Mesenchymal stem cell (in vitro differentiated cells and primary cell): ENCODE results near the gene NFATC4.

Experiments
- DNase-seq: peaks from one replicate; pipeline ENCODE4 v3.0.0-alpha.2; 2013
- H2AFZ ChIP-seq: one replicate; pipeline ENCODE4 v1.6.1; 2013; ENCODE audit warnings: low read depth, mild to moderate bottlenecking, control low read depth, inconsistent platforms, low read length, moderate library complexity
- H2AK5ac ChIP-seq: 2 replicates; pipeline ENCODE4 v1.6.1; 2013; ENCODE audit warnings: low read length, moderate library complexity, mild to moderate bottlenecking, inconsistent platforms; ENCODE audit not compliant: severe bottlenecking
- H2BK120ac ChIP-seq: one replicate; pipeline ENCODE4 v1.6.1; 2013; ENCODE audit warnings: low read depth, mild to moderate bottlenecking, inconsistent platforms, low read length, moderate library complexity
- H2BK12ac ChIP-seq, 2 experiments: one replicate each; pipeline ENCODE4 v1.6.1; 2013; ENCODE audit warnings: inconsistent platforms in 2 of 2, low read length in 2 of 2, mild to moderate bottlenecking in 2 of 2, moderate library complexity in 2 of 2, control low read depth in 1 of 2
- H2BK15ac ChIP-seq: one replicate; pipeline ENCODE4 v1.6.1; 2013; ENCODE audit warnings: mild to moderate bottlenecking, low read depth, inconsistent platforms; ENCODE audit not compliant: poor library complexity, severe bottlenecking
- H2BK5ac ChIP-seq: 2 replicates; pipeline ENCODE4 v1.6.1; 2013; ENCODE audit warnings: low read depth, mild to moderate bottlenecking, low read length, control low read depth, inconsistent platforms; ENCODE audit not compliant: poor library complexity, severe bottlenecking
- H3K14ac ChIP-seq, 2 experiments: one replicate each; pipeline ENCODE4 v1.6.1; 2013; ENCODE audit warnings: inconsistent platforms in 2 of 2, low read length in 2 of 2, control low read depth in 1 of 2, mild to moderate bottlenecking in 1 of 2, moderate library complexity in 1 of 2
- H3K18ac ChIP-seq, 2 experiments: one replicate each; pipeline ENCODE4 v1.6.1; 2013; ENCODE audit warnings: inconsistent platforms in 2 of 2, low read length in 2 of 2, control low read depth in 1 of 2, low read depth in 1 of 2, mild to moderate bottlenecking in 1 of 2
- H3K23ac ChIP-seq, 2 experiments: one replicate each; pipeline ENCODE4 v1.6.1; 2013; ENCODE audit warnings: inconsistent platforms in 2 of 2, low read length in 2 of 2, mild to moderate bottlenecking in 2 of 2, moderate library complexity in 2 of 2, control low read depth in 1 of 2
- H3K27ac ChIP-seq: 2 replicates; pipeline ENCODE4 v1.5.1; 2013; ENCODE audit warnings: mild to moderate bottlenecking, moderate library complexity, low read length, control low read depth, inconsistent platforms; ENCODE audit not compliant: poor library complexity, severe bottlenecking
- H3K27me3 ChIP-seq, 2 experiments: 2 replicates each; pipeline versions ENCODE4 v1.6.1 to v1.7.0; 2013; ENCODE audit warnings: low read length in 2 of 2, mild to moderate bottlenecking in 2 of 2, moderate library complexity in 2 of 2, control low read depth in 1 of 2, inconsistent platforms in 1 of 2; ENCODE audit not compliant: control insufficient read depth in 1 of 2, insufficient read depth in 1 of 2
- H3K36me3 ChIP-seq, 2 experiments: 2 replicates each; pipeline versions ENCODE4 v1.6.1 to v1.7.0; 2013; ENCODE audit warnings: low read length in 2 of 2, control low read depth in 1 of 2, inconsistent platforms in 1 of 2, low read depth in 1 of 2, mild to moderate bottlenecking in 1 of 2; ENCODE audit not compliant: insufficient read depth in 2 of 2, control insufficient read depth in 1 of 2
- H3K4ac ChIP-seq, 2 experiments: one replicate each; pipeline ENCODE4 v1.6.1; 2013; ENCODE audit warnings: inconsistent platforms in 2 of 2, low read length in 2 of 2, mild to moderate bottlenecking in 2 of 2, moderate library complexity in 2 of 2, control low read depth in 1 of 2, low read depth in 1 of 2
- H3K4me1 ChIP-seq: 2 replicates; pipeline ENCODE4 v1.6.1; 2013; ENCODE audit warnings: low read depth, low read length, control low read depth; ENCODE audit not compliant: control insufficient read depth, insufficient read depth
- H3K4me2 ChIP-seq: 2 replicates; pipeline ENCODE4 v1.6.1; 2013; ENCODE audit warnings: low read length, mild to moderate bottlenecking, inconsistent platforms; ENCODE audit not compliant: poor library complexity, severe bottlenecking
- H3K4me3 ChIP-seq, 2 experiments: 2 replicates each; pipeline versions ENCODE4 v1.5.1 to v1.7.0; 2013; ENCODE audit warnings: low read length in 2 of 2, mild to moderate bottlenecking in 2 of 2, control low read depth in 1 of 2, low read depth in 1 of 2; ENCODE audit not compliant: insufficient read depth in 1 of 2
- H3K79me1 ChIP-seq: replicated peaks from 2 replicates; pipeline ENCODE4 v1.6.1; 2013; ENCODE audit warnings: mild to moderate bottlenecking, control low read depth, low read length, inconsistent platforms; ENCODE audit not compliant: poor library complexity, severe bottlenecking
- H3K9ac ChIP-seq: 2 replicates; pipeline ENCODE4 v1.7.0; 2013; ENCODE audit warnings: mild to moderate bottlenecking, low read length, moderate library complexity
- H3K9me3 ChIP-seq: 2 replicates; pipeline ENCODE4 v1.7.0; 2013; ENCODE audit warnings: mild to moderate bottlenecking, low read length; ENCODE audit not compliant: control insufficient read depth
- H4K8ac ChIP-seq: one replicate; pipeline ENCODE4 v1.6.1; 2013; ENCODE audit warnings: inconsistent platforms, mild to moderate bottlenecking, low read length, moderate library complexity
- H4K91ac ChIP-seq: one replicate; pipeline ENCODE4 v1.6.1; 2013; ENCODE audit warnings: mild to moderate bottlenecking, low read length, inconsistent platforms
- WGBS: methylation state at CpG from one replicate; pipeline ENCODE4 v1.1.7; 2013; ENCODE audit warnings: mixed read lengths; 5-methylcytosine and 5-hydroxymethylcytosine counted together

NFATC4 gene

GRCh38 chr14:24378981-24379906 is 11.3 kb downstream of the NFATC4 start:
- Histone ChIP-seq H3K18ac (no peak overlapping the region), H2BK12ac (no peak overlapping the region), H2AK5ac (no peak overlapping the region), H3K4me3 (no peak overlapping the region), H3K27me3 (peaks cover 0 to 4% of the 10 kb centered on the region in 2 experiments), H3K23ac (no peak overlapping the region), H4K91ac (no peak overlapping the region), H3K4me2 (no peak overlapping the region), H2BK120ac (no peak overlapping the region), H3K79me1 (no peaks in the 10 kb centered on the region), H3K36me3 (peaks cover 40 to 49% of the 10 kb centered on the region in 2 experiments), H2AFZ (no peak overlapping the region), H3K9me3 (no peaks in the 10 kb centered on the region), H3K27ac (no peak overlapping the region), H2BK5ac (no peak overlapping the region), H4K8ac (no peak overlapping the region), H3K14ac (no peak overlapping the region), H3K4me1 (no peaks in the 10 kb centered on the region), H2BK15ac (no peak overlapping the region), H3K9ac (no peak overlapping the region), H3K4ac (no peak overlapping the region)
- DNase-seq: no peak
- WGBS: 91% methylated on average over 6 of the region's 7 CpGs

GRCh38 chr14:24379907-24380730 is 12.1 kb downstream of the NFATC4 start:
- H3K4ac ChIP-seq: no peak overlapping the region
- no peak overlapping the region for H2BK12ac ChIP-seq
- H3K79me1 ChIP-seq: no peaks in the 10 kb centered on the region
- no peaks in the 10 kb centered on the region for H3K9me3 ChIP-seq
- H3K4me2 ChIP-seq: no peak overlapping the region
- H3K4me3 ChIP-seq: no peak overlapping the region
- no peak overlapping the region for H2BK5ac ChIP-seq
- no peak overlapping the region for H3K23ac ChIP-seq
- H3K36me3 ChIP-seq: peaks cover 34 to 40% of the 10 kb centered on the region in 2 experiments
- no peak overlapping the region for H3K27ac ChIP-seq
- no peak overlapping the region for H2AFZ ChIP-seq
- no peak overlapping the region for H4K8ac ChIP-seq
- H2BK15ac ChIP-seq: no peak overlapping the region
- H4K91ac ChIP-seq: peak overlapping the region; percentile 32
- no peak for DNase-seq
- H3K9ac ChIP-seq: no peak overlapping the region
- no peak overlapping the region for H2AK5ac ChIP-seq
- H2BK120ac ChIP-seq: no peak overlapping the region
- no peak overlapping the region for H3K14ac ChIP-seq
- 93% methylated on average over 13 of the region's 15 CpGs for WGBS
- H3K4me1 ChIP-seq: no peaks in the 10 kb centered on the region
- peaks cover 0 to 5% of the 10 kb centered on the region in 2 experiments for H3K27me3 ChIP-seq
- no peak overlapping the region for H3K18ac ChIP-seq

- no peaks in the 10 kb centered on the region for H3K9me3 ChIP-seq
- no peak overlapping the region for H2BK15ac ChIP-seq
- H3K27ac ChIP-seq: no peak overlapping the region
- no peak overlapping the region for H2BK12ac ChIP-seq
- H3K79me1 ChIP-seq: no peaks in the 10 kb centered on the region
- peaks cover 20 to 26% of the 10 kb centered on the region in 2 experiments for H3K36me3 ChIP-seq
- no peak overlapping the region for H3K4me2 ChIP-seq
- no peak overlapping the region for H3K4me3 ChIP-seq
- no peak overlapping the region for H2AK5ac ChIP-seq
- H2BK5ac ChIP-seq: no peak overlapping the region
- no peak overlapping the region for H4K91ac ChIP-seq
- no peak for DNase-seq
- peaks cover 0 to 11% of the 10 kb centered on the region in 2 experiments for H3K27me3 ChIP-seq
- no peaks in the 10 kb centered on the region for H3K4me1 ChIP-seq
- H3K4ac ChIP-seq: no peak overlapping the region
- no peak overlapping the region for H3K14ac ChIP-seq
- H3K23ac ChIP-seq: no peak overlapping the region
- no peak overlapping the region for H2AFZ ChIP-seq
- 86% methylated on average over 8 of the region's 8 CpGs for WGBS
- no peak overlapping the region for H2BK120ac ChIP-seq
- no peak overlapping the region for H4K8ac ChIP-seq
- H3K18ac ChIP-seq: no peak overlapping the region
- no peak overlapping the region for H3K9ac ChIP-seq
Measured at GRCh38 chr14:24381363-24382063, 13.5 kb downstream of the NFATC4 start.

GRCh38 chr14:24382064-24382371 is 14.0 kb downstream of the NFATC4 start:
- H2BK120ac ChIP-seq: no peak overlapping the region
- WGBS: 83% methylated on average over 4 of the region's 4 CpGs
- no peak overlapping the region for H3K18ac ChIP-seq
- H3K9me3 ChIP-seq: no peaks in the 10 kb centered on the region
- no peak overlapping the region for H4K91ac ChIP-seq
- H3K27me3 ChIP-seq: peaks cover 0 to 16% of the 10 kb centered on the region in 2 experiments
- no peaks in the 10 kb centered on the region for H3K79me1 ChIP-seq
- H2BK12ac ChIP-seq: no peak overlapping the region
- H2AK5ac ChIP-seq: no peak overlapping the region
- H2BK5ac ChIP-seq: no peak overlapping the region
- no peak overlapping the region for H3K9ac ChIP-seq
- no peaks in the 10 kb centered on the region for H3K4me1 ChIP-seq
- DNase-seq: no peak
- no peak overlapping the region for H3K4me3 ChIP-seq
- no peak overlapping the region for H3K4me2 ChIP-seq
- H3K23ac ChIP-seq: no peak overlapping the region
- H3K4ac ChIP-seq: no peak overlapping the region
- H2BK15ac ChIP-seq: no peak overlapping the region
- no peak overlapping the region for H4K8ac ChIP-seq
- H3K14ac ChIP-seq: no peak overlapping the region
- peaks cover 16 to 21% of the 10 kb centered on the region in 2 experiments for H3K36me3 ChIP-seq
- H2AFZ ChIP-seq: no peak overlapping the region
- no peak overlapping the region for H3K27ac ChIP-seq
